Measurements from ENCODE around the gene CDH12.
"Not testable (repeated sequence)": the region's sequence is repeated elsewhere in the genome, so short reads cannot be mapped to it uniquely, and the experiment has no call there.

Gene CDH12

GRCh38 chr5:22278164-22278563 is 575.0 kb downstream of the CDH12 start:
- H3K9me3 Mint-ChIP-seq, result peaks cover 16% of the 10 kb centered on the region
- no peaks in the 10 kb centered on the region for H3K27me3 Mint-ChIP-seq (ENCODE audit: low read depth, poor library complexity)
- TF ChIP-seq CTCF (IDR thresholded peaks at IDR 0.05), result no peak
- H3K36me3 Mint-ChIP-seq (ENCODE audit: low read depth), result no peaks in the 10 kb centered on the region
- no peak overlapping the region for H3K4me3 Mint-ChIP-seq
- DNase-seq, result no peak
- H3K27ac Mint-ChIP-seq, result no peak overlapping the region
- H3K4me1 Mint-ChIP-seq, result no peaks in the 10 kb centered on the region

GRCh38 chr5:22277006-22277405 is 576.1 kb downstream of the CDH12 start:
- H3K4me3 Mint-ChIP-seq, result no peak overlapping the region
- H3K27me3 Mint-ChIP-seq (ENCODE audit: low read depth, poor library complexity), result no peaks in the 10 kb centered on the region
- no peaks in the 10 kb centered on the region for H3K4me1 Mint-ChIP-seq
- DNase-seq, result no peak
- TF ChIP-seq CTCF (IDR thresholded peaks at IDR 0.05), result no peak
- H3K27ac Mint-ChIP-seq, result no peak overlapping the region
- peaks cover 16% of the 10 kb centered on the region for H3K9me3 Mint-ChIP-seq
- H3K36me3 Mint-ChIP-seq (ENCODE audit: low read depth), result no peaks in the 10 kb centered on the region

- not testable (repeated sequence) for H3K27ac Mint-ChIP-seq; H3K27me3 Mint-ChIP-seq (ENCODE audit: low read depth, poor library complexity)
Measured at GRCh38 chr5:22265855-22266254, 587.3 kb downstream of the CDH12 start.

GRCh38 chr5:22258139-22258538 is 595.0 kb downstream of the CDH12 start:
- Mint-ChIP-seq H3K4me3 (no peak overlapping the region), H3K9me3 (no peaks in the 10 kb centered on the region), H3K36me3 (ENCODE audit: low read depth) (no peaks in the 10 kb centered on the region), H3K4me1 (no peaks in the 10 kb centered on the region), H3K27ac (no peak overlapping the region), H3K27me3 (ENCODE audit: low read depth, poor library complexity) (no peaks in the 10 kb centered on the region)
- no peak for TF ChIP-seq CTCF (IDR thresholded peaks at IDR 0.05)
- DNase-seq, result no peak

More at GRCh38 chr5:22265855-22266254, 587.3 kb downstream of the CDH12 start:
- H3K4me3 Mint-ChIP-seq; H3K9me3 Mint-ChIP-seq; DNase-seq; H3K36me3 Mint-ChIP-seq (ENCODE audit: low read depth); H3K4me1 Mint-ChIP-seq: not testable (repeated sequence)

- H3K36me3 Mint-ChIP-seq (ENCODE audit: low read depth), result no peaks in the 10 kb centered on the region
Measured at GRCh38 chr5:22250528-22250927, 602.6 kb downstream of the CDH12 start.

GRCh38 chr5:22249209-22249729 is 603.9 kb downstream of the CDH12 start:
- Mint-ChIP-seq H3K36me3 (ENCODE audit: low read depth) (no peaks in the 10 kb centered on the region), H3K27ac (no peak overlapping the region), H3K4me1 (no peaks in the 10 kb centered on the region), H3K27me3 (ENCODE audit: low read depth, poor library complexity) (no peaks in the 10 kb centered on the region), H3K9me3 (no peaks in the 10 kb centered on the region), H3K4me3 (no peak overlapping the region)
- TF ChIP-seq CTCF (IDR thresholded peaks at IDR 0.05), result no peak
- DNase-seq, result no peak

More at GRCh38 chr5:22250528-22250927, 602.6 kb downstream of the CDH12 start:
- no peak for TF ChIP-seq CTCF (IDR thresholded peaks at IDR 0.05)
- Mint-ChIP-seq H3K27ac (no peak overlapping the region), H3K4me3 (no peak overlapping the region), H3K27me3 (ENCODE audit: low read depth, poor library complexity) (no peaks in the 10 kb centered on the region), H3K9me3 (no peaks in the 10 kb centered on the region), H3K4me1 (no peaks in the 10 kb centered on the region)
- no peak for DNase-seq
